HG03571 (cell line): ENCODE data around the gene FOXN3.
"Not testable (repeated sequence)": the region's sequence is repeated elsewhere in the genome, so short reads cannot be mapped to it uniquely, and the experiment has no call there.

Source experiments
- ATAC-seq: cut with Tn5 transposase; IDR thresholded peaks from one replicate; pipeline ENCODE4 v1.9.1; 2021; ENCODE audit not compliant: unreplicated experiment

Gene FOXN3

DNA sequence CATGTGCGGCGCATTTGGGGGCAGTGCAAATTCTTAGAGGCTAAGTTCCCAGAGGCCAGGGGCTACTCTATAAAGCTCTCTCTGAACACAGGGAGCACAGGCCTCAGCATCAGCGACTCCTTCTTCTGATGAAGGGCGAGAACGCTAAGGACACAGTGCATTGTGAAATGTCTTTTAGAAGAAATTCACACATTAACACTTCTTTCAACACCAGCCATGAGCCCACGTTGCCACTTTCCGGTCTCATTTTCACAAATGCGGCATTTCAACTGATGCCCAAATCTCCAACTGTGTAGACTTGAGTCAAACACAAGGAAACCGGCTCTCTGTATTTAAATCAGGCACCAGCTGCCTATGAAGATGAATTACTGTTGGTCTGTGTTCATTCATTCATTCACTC lies 162.0 kb downstream of the FOXN3 start:
- ATAC-seq = no peak

DNA sequence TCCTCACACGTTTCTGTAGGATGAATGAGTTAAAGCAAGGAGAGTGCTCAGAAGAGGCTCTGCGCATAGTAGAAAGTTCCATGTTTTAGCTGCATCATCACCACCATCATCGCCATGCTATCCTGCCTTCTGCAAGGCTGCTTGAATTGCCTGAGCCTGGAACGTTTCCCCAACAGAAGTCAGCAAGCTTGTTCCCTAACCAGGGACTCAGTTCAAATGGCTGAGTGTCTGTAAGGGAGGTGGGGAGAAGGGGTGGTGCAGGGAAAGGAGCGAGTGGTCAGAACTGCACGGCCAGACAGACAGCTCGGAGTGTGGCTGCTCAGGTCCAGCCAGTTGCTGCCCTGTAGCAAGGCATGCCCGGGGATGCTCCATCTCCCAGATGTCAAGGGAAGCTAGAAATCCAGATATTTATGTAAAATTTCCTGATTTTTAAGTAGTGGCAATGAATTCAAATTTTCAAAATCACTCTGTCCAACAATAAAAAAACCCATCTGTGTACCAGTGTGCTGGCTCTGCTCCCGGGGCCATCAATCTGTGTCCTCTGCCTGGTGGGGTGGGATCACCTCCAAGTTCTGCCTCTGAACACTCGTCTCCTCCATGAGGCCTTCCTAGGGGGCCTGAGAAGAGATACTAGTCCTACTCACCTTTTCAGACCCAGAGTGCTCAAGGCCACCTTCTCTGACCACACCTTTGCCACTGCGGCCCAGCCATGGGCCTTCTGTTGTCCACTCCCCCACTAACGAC lies 162.7 kb downstream of the FOXN3 start:
- ATAC-seq = no peak

DNA sequence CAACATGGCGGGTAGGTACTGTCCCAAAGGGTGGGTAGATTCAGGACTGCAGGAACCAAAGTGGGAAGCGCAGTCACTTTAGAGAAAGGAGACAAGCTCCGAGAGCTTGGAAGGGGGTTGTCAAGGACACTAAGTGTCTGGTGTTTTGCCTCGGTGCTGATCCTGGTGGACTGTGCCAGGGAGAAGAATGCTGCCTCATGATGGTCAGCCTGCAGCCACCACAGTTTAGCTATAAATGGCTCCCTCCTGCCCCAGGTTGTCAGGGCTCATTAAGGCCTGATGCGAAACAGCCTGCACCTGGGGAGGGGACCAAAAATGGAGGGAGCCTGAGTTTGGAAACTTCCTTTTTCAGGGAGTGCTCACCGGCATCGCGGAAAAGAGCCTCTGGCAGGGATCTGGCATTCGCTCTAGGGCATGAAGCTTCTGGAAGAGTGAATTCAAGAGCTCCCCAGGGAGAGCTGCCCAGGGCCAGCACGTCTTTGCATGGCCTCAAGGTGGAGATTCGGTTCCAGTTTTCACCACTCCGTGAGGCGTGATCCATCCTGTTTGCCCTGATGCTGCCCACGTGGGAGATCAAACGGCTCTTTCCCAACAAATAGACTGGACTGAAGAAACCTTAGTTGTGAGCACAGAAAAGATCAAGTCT lies 164.0 kb downstream of the FOXN3 start:
- no peak for ATAC-seq

DNA sequence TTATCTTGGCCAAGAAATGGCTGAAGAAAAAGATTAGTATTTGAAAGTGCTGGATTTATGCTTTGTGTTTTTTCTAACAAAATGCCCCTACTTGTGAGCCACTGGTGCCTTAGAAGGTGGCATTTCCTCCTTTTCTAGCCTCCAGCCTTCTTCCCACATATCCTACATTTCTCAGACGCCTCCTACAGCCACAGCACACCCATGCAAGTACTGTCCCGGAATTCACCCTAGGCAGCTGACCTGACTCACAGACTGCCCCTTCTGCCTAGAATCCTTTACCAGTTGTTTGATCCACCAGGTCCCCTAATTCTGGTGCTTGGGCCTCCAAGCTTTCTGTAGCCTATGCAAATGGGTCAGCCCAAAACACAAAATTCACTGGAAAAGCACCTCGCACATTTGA lies 166.0 kb downstream of the FOXN3 start:
- no peak for ATAC-seq

DNA sequence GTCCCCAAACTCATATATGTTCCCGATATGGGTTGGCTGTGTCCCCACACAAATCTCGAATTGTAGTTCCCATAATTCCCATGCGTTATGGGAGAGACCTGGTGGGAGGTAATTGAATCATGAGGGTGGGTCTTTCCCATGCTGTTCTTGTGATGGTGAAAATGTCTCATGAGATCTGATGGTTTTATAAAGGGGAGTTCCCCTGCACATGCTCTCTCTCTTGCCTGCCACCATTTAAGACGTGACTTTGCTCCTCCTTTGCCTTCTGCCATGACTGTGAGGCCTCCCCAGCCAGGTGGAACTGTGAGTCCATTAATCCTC lies 166.4 kb downstream of the FOXN3 start:
- not testable (repeated sequence) for ATAC-seq

DNA sequence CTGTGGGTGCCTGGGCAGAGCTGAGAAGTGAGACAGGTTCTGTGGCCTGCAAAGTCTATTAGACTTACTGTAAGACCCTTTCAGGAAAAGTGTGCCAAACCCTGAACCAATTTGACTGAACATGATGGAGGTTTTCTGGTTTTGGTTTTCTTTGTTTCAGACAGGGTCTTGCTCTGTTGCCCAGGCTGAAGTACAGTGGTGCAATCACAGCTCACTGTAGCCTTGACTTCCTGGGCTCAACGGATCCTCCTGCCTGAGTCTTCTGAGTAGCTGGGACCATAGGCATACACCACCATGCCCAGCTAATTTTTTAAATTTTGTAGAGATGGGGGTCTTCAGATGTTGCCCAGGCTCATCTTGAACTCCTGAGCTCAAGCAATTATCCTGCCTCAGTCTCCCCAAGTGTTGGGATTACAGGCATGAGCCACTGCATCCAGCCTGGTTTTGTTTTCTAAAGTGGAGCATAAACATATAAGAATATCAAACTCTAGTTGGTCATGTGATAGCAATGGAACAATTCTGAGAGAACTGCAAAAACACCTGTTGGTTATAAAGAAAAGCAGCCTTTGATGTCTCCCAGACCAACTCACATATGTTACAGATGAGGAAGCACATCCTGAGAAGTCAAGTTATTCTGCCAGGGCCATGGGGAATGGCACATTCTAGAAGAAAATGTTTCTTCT lies 166.9 kb downstream of the FOXN3 start:
- ATAC-seq = no peak

DNA sequence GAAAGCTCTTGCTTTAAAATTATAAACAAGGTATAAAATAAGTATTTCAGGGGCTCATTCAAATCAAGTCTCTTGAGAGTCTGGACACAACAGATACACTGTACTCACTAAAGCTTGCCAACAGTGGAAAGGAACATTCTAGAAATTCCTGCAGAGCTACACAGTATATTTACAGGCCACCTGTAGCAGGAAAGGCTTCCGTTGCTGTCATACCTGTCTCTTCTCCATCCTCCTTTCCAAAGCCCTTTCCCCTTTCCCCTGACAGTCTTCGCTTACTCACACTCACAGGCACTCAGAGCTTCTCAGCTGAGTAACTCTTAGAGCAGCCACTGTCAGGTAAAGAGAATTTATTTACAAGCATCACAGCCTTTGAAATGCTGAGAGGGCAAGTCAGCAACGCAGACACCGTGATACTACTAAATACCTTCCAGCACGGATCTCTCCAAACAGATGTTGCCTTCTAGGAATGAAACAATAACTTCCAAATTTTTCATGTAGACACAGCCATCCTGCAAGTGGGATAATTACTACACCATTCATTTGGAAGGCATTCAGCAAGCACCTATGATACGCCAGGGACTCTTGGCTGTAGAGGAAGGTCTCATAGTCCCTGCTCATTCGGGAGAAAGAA lies 167.9 kb downstream of the FOXN3 start:
- no peak for ATAC-seq

DNA sequence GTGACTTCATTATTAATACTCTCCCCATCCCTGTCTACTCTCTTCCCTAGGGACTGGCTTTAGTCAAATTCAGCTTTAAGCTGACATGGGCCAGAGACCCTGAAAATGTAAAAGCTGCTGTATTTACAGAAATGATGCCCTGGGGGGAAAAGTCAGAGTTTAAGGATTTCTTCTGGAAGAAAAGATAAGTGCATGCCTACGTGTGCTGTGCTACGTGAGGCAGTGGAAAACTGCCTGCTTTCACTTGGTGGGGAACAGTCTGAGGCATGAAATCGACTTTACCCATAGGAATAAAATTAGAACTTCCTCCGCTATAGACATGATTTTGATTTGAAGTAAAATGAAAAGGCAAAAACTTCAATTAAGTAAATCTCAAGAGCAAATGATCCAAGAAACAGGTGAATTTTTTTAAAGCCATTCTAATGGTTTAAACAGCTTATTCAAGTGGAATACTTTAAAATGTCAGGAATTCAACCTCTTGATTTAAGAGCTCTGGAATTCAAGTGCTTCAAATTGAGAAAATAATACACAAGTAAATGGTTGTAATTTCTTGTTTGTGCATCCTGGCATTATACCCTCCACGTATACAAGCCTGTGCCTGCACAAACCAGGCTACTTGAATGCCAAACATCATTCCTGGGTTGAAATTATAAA lies 168.5 kb downstream of the FOXN3 start:
- ATAC-seq = no peak

DNA sequence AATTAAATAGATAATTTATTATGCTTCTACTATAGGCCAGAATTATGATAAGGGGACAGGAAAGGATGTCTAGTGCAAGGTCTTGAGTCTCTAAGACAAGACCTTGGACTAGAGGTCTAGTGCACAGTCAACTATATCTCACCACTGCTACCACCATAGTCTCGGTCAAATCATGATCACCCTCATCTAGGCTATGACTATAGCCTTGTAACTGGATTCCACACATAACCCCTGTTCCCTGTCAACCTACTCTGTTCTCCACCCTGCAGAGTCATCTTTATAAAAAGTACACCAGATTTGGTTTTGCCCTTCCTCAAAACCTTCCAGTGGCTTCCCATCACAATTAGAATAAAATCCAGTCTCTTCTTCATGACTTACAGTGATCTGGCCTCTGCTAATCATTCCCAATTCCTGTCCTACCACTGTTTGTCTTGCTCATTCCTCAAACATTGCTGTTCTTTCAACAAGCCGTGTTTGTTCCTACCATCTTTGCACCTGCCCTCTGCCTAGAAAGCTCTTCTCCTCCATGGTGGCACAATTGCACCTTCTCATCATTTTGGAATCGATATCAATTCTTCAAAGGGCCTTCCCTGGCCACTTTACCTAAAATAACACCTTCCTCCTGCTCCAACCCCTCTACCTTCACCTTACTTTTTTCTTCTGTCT lies 169.4 kb downstream of the FOXN3 start:
- ATAC-seq = no peak

GRCh38 chr14:89246290-89246689 lies 170.7 kb downstream of the FOXN3 start:
- no peak for ATAC-seq

GRCh38 chr14:89245802-89246201 lies 171.2 kb downstream of the FOXN3 start:
- no peak for ATAC-seq

GRCh38 chr14:89244720-89245119 lies 172.3 kb downstream of the FOXN3 start:
- no peak for ATAC-seq

DNA sequence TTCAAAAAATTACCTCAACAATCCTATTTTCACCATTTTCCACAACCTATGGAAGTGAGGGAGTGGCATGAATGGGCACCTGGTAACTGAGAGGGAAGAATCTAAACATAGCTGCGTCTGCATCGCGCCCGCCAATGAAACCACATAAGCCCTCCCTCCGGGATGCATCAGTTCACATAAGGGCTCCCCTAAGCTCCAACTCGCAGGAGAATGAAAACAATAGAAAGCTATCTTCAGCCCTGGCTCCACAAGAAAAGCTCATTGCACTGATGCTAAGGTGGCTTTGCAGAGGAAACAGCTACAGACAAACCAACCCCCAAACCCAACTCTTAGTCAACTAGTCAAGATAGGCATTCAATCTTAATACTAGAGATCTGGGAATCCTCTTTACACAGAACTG lies 173.3 kb downstream of the FOXN3 start:
- ATAC-seq = no peak

GRCh38 chr14:89243286-89243685 lies 173.7 kb downstream of the FOXN3 start:
- no peak for ATAC-seq

- ATAC-seq = no peak
Observed at GRCh38 chr14:89242652-89243279, 174.3 kb downstream of the FOXN3 start.

DNA sequence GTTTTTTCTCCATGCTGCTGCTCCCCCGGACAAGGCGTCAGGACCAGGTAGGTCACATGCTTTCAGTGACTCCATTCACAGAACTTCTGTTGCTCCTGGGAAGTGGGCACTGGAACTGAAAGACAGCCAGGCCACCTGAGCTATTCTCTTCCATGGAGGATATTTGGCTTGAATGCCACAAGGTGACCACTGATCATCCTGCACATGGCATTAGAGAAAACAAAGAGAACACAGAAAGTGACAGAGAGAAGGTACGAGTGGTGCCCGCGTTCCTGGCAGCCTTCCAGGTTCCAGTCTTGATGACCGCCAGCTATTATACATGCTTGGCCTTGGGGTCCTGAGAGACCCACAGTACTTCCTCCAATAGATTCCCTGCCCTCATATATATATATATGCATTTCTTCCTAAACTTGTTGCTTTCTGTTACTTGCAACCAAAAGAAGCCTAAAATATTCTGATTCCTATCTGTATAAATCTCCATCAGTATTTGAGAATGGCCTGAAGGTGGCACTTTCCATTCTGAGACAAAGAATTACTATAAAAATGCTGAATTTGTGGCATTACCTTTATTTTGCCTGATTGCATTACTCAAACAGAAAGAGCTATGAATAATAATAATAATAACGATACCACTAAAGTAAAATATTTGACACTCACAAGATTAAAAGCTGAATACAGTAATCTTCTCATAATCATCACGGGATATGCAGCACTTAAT lies 174.9 kb downstream of the FOXN3 start:
- no peak for ATAC-seq

DNA sequence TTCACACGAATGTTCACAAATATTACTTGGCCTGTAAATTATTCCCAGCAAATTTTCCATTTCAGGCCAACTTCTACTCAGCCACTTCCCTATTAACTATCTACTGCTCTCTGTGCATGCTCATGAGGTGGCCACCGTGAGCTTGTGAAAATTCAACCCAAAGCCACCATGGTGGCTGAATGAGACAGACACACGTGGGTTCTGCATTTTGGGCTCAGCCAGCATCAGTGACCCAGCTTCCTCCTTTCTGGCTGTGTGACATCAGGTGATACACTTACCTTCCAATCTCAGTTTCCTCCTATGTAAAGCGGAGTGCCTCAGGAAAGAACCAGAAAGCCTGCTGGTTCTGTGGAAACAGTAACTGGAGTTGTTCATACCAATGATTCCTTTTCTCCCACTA lies 175.8 kb downstream of the FOXN3 start:
- no peak for ATAC-seq

GRCh38 chr14:89240414-89240813 lies 176.6 kb downstream of the FOXN3 start:
- ATAC-seq = no peak

DNA sequence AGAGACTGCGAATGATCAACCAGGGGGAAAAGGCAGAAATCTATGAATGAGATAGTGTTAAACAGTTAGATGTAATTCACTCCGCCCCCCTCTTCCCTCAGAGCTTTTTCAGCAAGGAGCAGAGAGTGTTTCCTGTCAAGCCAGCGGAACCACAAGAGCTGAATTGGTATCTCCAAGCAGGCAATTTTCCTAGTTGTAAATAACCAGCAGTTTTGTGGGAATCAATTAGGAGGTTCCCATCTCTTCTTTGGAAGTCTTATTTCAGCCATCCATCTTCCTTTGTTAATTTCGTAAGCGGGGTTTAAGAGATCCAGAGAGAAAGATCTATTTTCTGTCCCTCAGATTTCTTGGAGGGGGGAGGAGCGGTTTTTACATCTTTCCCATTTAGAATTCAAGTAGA lies 178.0 kb downstream of the FOXN3 start:
- ATAC-seq = no peak
